Neural cell (in vitro differentiated cells): ENCODE measurements around the gene DGKQ. TPM values are rescaled to one million over a fixed set of nuclear protein-coding genes. Genes with fewer than 3 reads are reported as not detected.

Experiments used
- H2AFZ ChIP-seq: fragments of 200-600, 300-800 bp; sonication (generic), shearing (Covaris generic); 2 replicates; pipeline ENCODE4 v1.6.0; 2014; ENCODE audit warnings: low read depth, mild to moderate bottlenecking, antibody characterized with exemption, low read length, moderate library complexity
- H3F3A ChIP-seq: fragments of 200-600 bp; shearing (Covaris generic); 2 replicates; pipeline ENCODE4 v1.6.1; 2016; ENCODE audit warnings: mild to moderate bottlenecking, moderate library complexity, mixed read lengths, antibody characterized with exemption, low read length; ENCODE audit not compliant: insufficient read depth, poor library complexity, severe bottlenecking
- H3K27ac ChIP-seq: fragments of 200-600, 300-800 bp; sonication (generic), shearing (Covaris generic); 2 replicates; pipeline ENCODE4 v1.5.1; 2014; ENCODE audit warnings: mild to moderate bottlenecking, low read length, moderate library complexity
- H3K27me3 ChIP-seq: fragments of 300-800, 200-600 bp; sonication (generic), shearing (Covaris generic); 2 replicates; pipeline ENCODE4 v1.6.0; 2014; ENCODE audit warnings: mild to moderate bottlenecking, low read depth, low read length, moderate library complexity; ENCODE audit not compliant: insufficient read depth
- H3K36me3 ChIP-seq: fragments of 300-800, 200-600 bp; sonication (generic), shearing (Covaris generic); 2 replicates; pipeline ENCODE4 v1.5.1; 2014; ENCODE audit warnings: mild to moderate bottlenecking, antibody characterized with exemption, low read length, moderate library complexity; ENCODE audit not compliant: insufficient read depth
- H3K4me2 ChIP-seq: fragments of 300-800, 200-600 bp; sonication (generic), shearing (Covaris generic); 2 replicates; pipeline ENCODE4 v1.6.0; 2014; ENCODE audit warnings: mild to moderate bottlenecking, low read length
- H3K4me3 ChIP-seq: fragments of 300-800, 200-600 bp; sonication (generic), shearing (Covaris generic); 2 replicates; pipeline ENCODE4 v1.5.1; 2014; ENCODE audit warnings: mild to moderate bottlenecking, low read length, moderate library complexity
- H3K79me2 ChIP-seq: fragments of 200-600 bp; shearing (Covaris generic); replicated peaks from 2 replicates; pipeline ENCODE4 v1.6.0; 2014; ENCODE audit warnings: mild to moderate bottlenecking, low read length, moderate library complexity; ENCODE audit not compliant: insufficient read depth
- H3K9ac ChIP-seq: fragments of 300-800, 200-600 bp; sonication (generic), shearing (Covaris generic); 2 replicates; pipeline ENCODE4 v1.6.1; 2016; ENCODE audit warnings: mild to moderate bottlenecking, low read length, mixed read lengths
- H3K9me2 ChIP-seq: fragments of 200-600 bp; shearing (Covaris generic); 2 replicates; pipeline ENCODE4 v1.6.1; 2016; ENCODE audit warnings: mild to moderate bottlenecking, low read length, mixed read lengths; ENCODE audit not compliant: insufficient read depth
- H3K9me3 ChIP-seq: fragments of 200-600, 300-800 bp; sonication (generic), shearing (Covaris generic); 2 replicates; pipeline ENCODE4 v1.6.1; 2016; ENCODE audit warnings: mild to moderate bottlenecking, mixed run types, low read length, moderate library complexity, mixed read lengths
- H4K20me1 ChIP-seq: fragments of 200-600 bp; shearing (Covaris generic); 2 replicates; pipeline ENCODE4 v1.6.1; 2016; ENCODE audit warnings: mild to moderate bottlenecking, mixed run types; ENCODE audit not compliant: insufficient read depth
- EP300 ChIP-seq: fragments of 450-650 bp; conservative IDR thresholded peaks from 2 replicates; pipeline ENCODE4 v1.6.1; 2014; ENCODE audit warnings: antibody characterized with exemption, mild to moderate bottlenecking, moderate library complexity; ENCODE audit not compliant: poor library complexity, severe bottlenecking
- EZH2 ChIP-seq: fragments of 200-600, 300-800 bp; shearing (Covaris generic), sonication (generic); IDR thresholded peaks from 2 replicates; pipeline ENCODE4 v1.6.1; 2014; ENCODE audit warnings: antibody characterized with exemption, low read length, borderline replicate concordance, mild to moderate bottlenecking; ENCODE audit not compliant: insufficient read depth, poor library complexity, severe bottlenecking
- MXI1 ChIP-seq: fragments of 450-650 bp; conservative IDR thresholded peaks from 2 replicates; pipeline ENCODE4 v1.6.1; 2014; ENCODE audit warnings: antibody characterized with exemption, mild to moderate bottlenecking; ENCODE audit not compliant: poor library complexity, severe bottlenecking
- POLR2AphosphoS5 ChIP-seq: IDR thresholded peaks from 2 replicates; pipeline ENCODE4 v1.6.1; 2012
- RAD21 ChIP-seq: fragments of 450-650 bp; conservative IDR thresholded peaks from 2 replicates; pipeline ENCODE4 v1.6.1; 2014; ENCODE audit warnings: antibody characterized with exemption, mild to moderate bottlenecking, moderate library complexity
- SMC3 ChIP-seq: fragments of 450-650 bp; conservative IDR thresholded peaks from 2 replicates; pipeline ENCODE4 v1.6.1; 2014; ENCODE audit warnings: antibody characterized with exemption, mild to moderate bottlenecking, moderate library complexity; ENCODE audit not compliant: poor library complexity
- TAF1 ChIP-seq: IDR thresholded peaks from 2 replicates; pipeline ENCODE4 v1.6.1; 2012; ENCODE audit warnings: low read depth
- polyA plus RNA-seq: library from polyadenylated mRNA; depleted of rRNA; stranded (reverse); fragments of >200 nt; gene quantifications from 2 replicates; pipeline ENCODE4 v1.2.3, GENCODE V29; 2014
- TF ChIP-seq, protein P1 (sequence below): fragments of 450-650 bp; IDR thresholded peaks from 2 replicates; pipeline ENCODE4 v1.5.1; 2014; ENCODE audit warnings: antibody characterized with exemption, mild to moderate bottlenecking, moderate library complexity; ENCODE audit not compliant: poor library complexity, severe bottlenecking
- TF ChIP-seq, protein P2 (sequence below): IDR thresholded peaks from 2 replicates; pipeline ENCODE4 v1.6.1; 2012; ENCODE audit warnings: borderline replicate concordance

Gene DGKQ
- polyA plus RNA-seq, 1 donor from 2014 or later = 32.4 TPM

DNA sequence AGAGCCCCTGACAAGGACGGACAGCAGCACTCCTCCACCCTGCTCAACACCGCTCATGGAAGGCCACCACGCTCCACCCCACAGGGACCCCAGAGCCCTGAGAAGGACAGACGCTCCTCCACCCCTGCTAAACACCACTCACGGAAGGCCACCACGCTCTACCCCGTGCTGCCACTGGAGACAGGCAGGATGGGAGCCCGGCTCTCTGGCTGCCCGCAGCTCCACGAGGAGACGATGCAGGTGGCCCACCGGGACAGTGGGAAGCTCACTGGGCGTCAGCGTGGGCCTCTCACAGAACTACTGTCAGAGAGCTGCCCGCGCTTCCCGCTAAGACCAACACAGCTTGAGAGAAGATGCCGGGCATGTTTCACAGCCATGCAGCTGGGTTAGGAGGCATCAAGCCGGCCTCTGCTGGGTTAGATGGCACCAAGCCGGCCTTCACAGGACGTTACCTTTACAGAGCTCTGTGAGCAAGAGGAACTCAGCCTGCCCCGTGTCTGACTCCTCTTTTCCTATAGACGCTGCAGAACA lies 62.1 kb downstream of the DGKQ start:
- no peaks in the 10 kb centered on the region for H3K36me3 ChIP-seq
- H3K9me3 ChIP-seq = no peaks in the 10 kb centered on the region
- no peak overlapping the region for H3K27ac ChIP-seq
- no peaks in the 10 kb centered on the region for H4K20me1 ChIP-seq
- H3K4me3 ChIP-seq = no peak overlapping the region
- H2AFZ ChIP-seq = no peak overlapping the region
- no peaks in the 10 kb centered on the region for H3F3A ChIP-seq
- H3K79me2 ChIP-seq = no peaks in the 10 kb centered on the region
- no peak overlapping the region for H3K9ac ChIP-seq
- TF ChIP-seq POLR2AphosphoS5 (no peak), SMC3 (no peak)
- TF ChIP-seq, protein P1, sequence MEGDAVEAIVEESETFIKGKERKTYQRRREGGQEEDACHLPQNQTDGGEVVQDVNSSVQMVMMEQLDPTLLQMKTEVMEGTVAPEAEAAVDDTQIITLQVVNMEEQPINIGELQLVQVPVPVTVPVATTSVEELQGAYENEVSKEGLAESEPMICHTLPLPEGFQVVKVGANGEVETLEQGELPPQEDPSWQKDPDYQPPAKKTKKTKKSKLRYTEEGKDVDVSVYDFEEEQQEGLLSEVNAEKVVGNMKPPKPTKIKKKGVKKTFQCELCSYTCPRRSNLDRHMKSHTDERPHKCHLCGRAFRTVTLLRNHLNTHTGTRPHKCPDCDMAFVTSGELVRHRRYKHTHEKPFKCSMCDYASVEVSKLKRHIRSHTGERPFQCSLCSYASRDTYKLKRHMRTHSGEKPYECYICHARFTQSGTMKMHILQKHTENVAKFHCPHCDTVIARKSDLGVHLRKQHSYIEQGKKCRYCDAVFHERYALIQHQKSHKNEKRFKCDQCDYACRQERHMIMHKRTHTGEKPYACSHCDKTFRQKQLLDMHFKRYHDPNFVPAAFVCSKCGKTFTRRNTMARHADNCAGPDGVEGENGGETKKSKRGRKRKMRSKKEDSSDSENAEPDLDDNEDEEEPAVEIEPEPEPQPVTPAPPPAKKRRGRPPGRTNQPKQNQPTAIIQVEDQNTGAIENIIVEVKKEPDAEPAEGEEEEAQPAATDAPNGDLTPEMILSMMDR = no peak
- no peaks in the 10 kb centered on the region for H3K9me2 ChIP-seq
- H3K4me2 ChIP-seq = no peak overlapping the region
- no peaks in the 10 kb centered on the region for H3K27me3 ChIP-seq

DNA sequence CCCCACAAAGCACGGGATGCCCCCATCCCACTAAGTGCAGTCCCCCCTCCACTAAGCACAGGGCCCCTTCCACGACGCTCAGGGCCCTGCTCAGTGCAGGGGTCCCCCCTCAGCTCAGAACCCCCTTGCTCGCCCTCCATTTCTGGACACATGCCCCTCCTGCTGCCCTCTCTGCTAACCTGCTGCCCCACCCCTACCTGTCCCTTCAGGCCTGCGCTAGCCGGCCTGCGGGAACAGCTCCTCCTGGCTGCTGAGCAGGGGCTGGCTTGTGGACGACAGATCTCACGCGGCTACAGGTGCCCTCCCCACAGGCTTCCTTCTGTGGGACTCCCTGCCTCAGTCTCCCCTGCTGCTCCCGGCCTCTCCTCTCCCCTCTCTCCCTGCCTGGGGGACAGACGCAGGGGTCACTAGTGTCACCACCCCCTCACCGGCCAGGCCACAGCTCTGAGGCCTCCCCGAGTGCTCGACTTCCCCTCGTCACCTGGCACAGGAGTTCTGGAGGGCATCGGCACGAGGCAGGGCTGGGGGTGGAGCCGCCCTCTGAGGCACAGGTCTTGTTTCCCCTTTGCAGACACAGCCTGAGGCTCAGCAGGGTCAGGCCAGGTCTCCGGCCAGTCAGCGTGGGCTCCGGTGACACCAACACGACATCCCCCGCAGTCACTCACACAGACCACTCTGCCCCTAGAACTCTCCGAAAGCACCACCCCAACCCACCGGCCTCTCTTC lies 62.8 kb downstream of the DGKQ start:
- Histone ChIP-seq H3F3A (no peaks in the 10 kb centered on the region), H3K9me3 (no peaks in the 10 kb centered on the region), H3K4me3 (no peak overlapping the region), H3K27me3 (no peaks in the 10 kb centered on the region), H3K36me3 (no peaks in the 10 kb centered on the region), H2AFZ (no peak overlapping the region), H3K79me2 (no peaks in the 10 kb centered on the region), H3K4me2 (no peak overlapping the region), H3K9me2 (no peaks in the 10 kb centered on the region), H4K20me1 (no peaks in the 10 kb centered on the region), H3K27ac (no peak overlapping the region), H3K9ac (no peak overlapping the region)
- no peak for TF ChIP-seq POLR2AphosphoS5
- no peak for TF ChIP-seq EZH2
- TF ChIP-seq MXI1 = no peak
- TF ChIP-seq TAF1 = no peak
- TF ChIP-seq EP300 = no peak
- no peak for TF ChIP-seq SMC3
- no peak for TF ChIP-seq RAD21
- TF ChIP-seq, protein P2, sequence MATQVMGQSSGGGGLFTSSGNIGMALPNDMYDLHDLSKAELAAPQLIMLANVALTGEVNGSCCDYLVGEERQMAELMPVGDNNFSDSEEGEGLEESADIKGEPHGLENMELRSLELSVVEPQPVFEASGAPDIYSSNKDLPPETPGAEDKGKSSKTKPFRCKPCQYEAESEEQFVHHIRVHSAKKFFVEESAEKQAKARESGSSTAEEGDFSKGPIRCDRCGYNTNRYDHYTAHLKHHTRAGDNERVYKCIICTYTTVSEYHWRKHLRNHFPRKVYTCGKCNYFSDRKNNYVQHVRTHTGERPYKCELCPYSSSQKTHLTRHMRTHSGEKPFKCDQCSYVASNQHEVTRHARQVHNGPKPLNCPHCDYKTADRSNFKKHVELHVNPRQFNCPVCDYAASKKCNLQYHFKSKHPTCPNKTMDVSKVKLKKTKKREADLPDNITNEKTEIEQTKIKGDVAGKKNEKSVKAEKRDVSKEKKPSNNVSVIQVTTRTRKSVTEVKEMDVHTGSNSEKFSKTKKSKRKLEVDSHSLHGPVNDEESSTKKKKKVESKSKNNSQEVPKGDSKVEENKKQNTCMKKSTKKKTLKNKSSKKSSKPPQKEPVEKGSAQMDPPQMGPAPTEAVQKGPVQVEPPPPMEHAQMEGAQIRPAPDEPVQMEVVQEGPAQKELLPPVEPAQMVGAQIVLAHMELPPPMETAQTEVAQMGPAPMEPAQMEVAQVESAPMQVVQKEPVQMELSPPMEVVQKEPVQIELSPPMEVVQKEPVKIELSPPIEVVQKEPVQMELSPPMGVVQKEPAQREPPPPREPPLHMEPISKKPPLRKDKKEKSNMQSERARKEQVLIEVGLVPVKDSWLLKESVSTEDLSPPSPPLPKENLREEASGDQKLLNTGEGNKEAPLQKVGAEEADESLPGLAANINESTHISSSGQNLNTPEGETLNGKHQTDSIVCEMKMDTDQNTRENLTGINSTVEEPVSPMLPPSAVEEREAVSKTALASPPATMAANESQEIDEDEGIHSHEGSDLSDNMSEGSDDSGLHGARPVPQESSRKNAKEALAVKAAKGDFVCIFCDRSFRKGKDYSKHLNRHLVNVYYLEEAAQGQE = no peak
- TF ChIP-seq, protein P1 = no peak
